Immature natural killer cell (primary cell): ENCODE results near the gene CFHR4. TPM values are rescaled to one million over a fixed set of nuclear protein-coding genes. Genes with fewer than 3 reads are reported as not detected.
"Not testable (repeated sequence)": the region's sequence is repeated elsewhere in the genome, so short reads cannot be mapped to it uniquely, and the experiment has no call there.

Experiments used
- DNase-seq, 3 donors: peaks; one replicate each; pipeline ENCODE4 v3.0.0; 2022; ENCODE audit warnings: mixed read lengths in 1 of 3
- H3K27ac Mint-ChIP-seq, 6 donors: one replicate each; pipeline ENCODE4 v1.8.0; 2020; ENCODE audit warnings: mixed read lengths in 6 of 6, mild to moderate bottlenecking in 5 of 6, inconsistent platforms in 4 of 6, moderate library complexity in 3 of 6
- H3K27me3 Mint-ChIP-seq, 3 donors: one replicate each; pipeline ENCODE4 v1.8.0; 2020 to 2021; ENCODE audit warnings: low read depth in 3 of 3, mild to moderate bottlenecking in 3 of 3, mixed read lengths in 3 of 3, moderate library complexity in 3 of 3, inconsistent platforms in 1 of 3
- H3K36me3 Mint-ChIP-seq, 3 donors: one replicate each; pipeline ENCODE4 v1.8.0; 2020; ENCODE audit warnings: mixed read lengths in 3 of 3, inconsistent platforms in 2 of 3, mild to moderate bottlenecking in 2 of 3
- H3K4me1 Mint-ChIP-seq, 2 donors: one replicate each; pipeline ENCODE4 v1.8.0; 2020; ENCODE audit warnings: inconsistent platforms in 2 of 2, mild to moderate bottlenecking in 2 of 2, mixed read lengths in 2 of 2, moderate library complexity in 1 of 2
- H3K4me3 Mint-ChIP-seq, 5 donors: one replicate each; pipeline ENCODE4 v1.8.0; 2020; ENCODE audit warnings: mild to moderate bottlenecking in 5 of 5, mixed read lengths in 5 of 5, inconsistent platforms in 3 of 5, moderate library complexity in 3 of 5
- H3K9me3 Mint-ChIP-seq, 6 donors: one replicate each; pipeline ENCODE4 v1.8.0; 2020; ENCODE audit warnings: mild to moderate bottlenecking in 6 of 6, mixed read lengths in 6 of 6, inconsistent platforms in 4 of 6, moderate library complexity in 3 of 6
- polyA plus RNA-seq, 3 donors: library from polyadenylated mRNA; unstranded; fragments of 300-500 nt; fragmentation: Illumina TruSeq; gene quantifications; one replicate each; pipeline ENCODE4 v1.2.3, GENCODE V29; 2021

CFHR4 gene
- polyA plus RNA-seq: not detected

GRCh38 chr1:196887515-196888239, at the start of gene CFHR4:
Gene CFHR4 (plus strand): TSS chr1:196888052. CDS start chr1:196888151, 99 bp downstream.
- no peak for DNase-seq
- Mint-ChIP-seq H3K27me3 (no peaks in the 10 kb centered on the region), H3K27ac (no peak within 1 kb of the TSS), H3K4me1 (no peaks in the 10 kb centered on the region), H3K4me3 (no peak within 1 kb of the TSS), H3K36me3 (no peaks in the 10 kb centered on the region), H3K9me3 (peaks cover 3 to 25% (median 6%) of the 10 kb centered on the region in 6 donors)

GRCh38 chr1:196849613-196850492, 38.0 kb upstream of the CFHR4 start:
- H3K4me1 Mint-ChIP-seq, H3K27me3 Mint-ChIP-seq, H3K4me3 Mint-ChIP-seq, H3K9me3 Mint-ChIP-seq, H3K27ac Mint-ChIP-seq, DNase-seq, H3K36me3 Mint-ChIP-seq: not testable (repeated sequence)

- Mint-ChIP-seq H3K27ac (no peak overlapping the region), H3K4me3 (no peak overlapping the region), H3K9me3 (peaks cover 0 to 11% (median 3%) of the 10 kb centered on the region in 6 donors), H3K36me3 (no peaks in the 10 kb centered on the region), H3K4me1 (no peaks in the 10 kb centered on the region), H3K27me3 (no peaks in the 10 kb centered on the region)
- no peak for DNase-seq
Observed at GRCh38 chr1:196856053-196856452, 31.8 kb upstream of the CFHR4 start.

- no peak overlapping the region for H3K4me3 Mint-ChIP-seq
- H3K36me3 Mint-ChIP-seq: no peaks in the 10 kb centered on the region
- no peaks in the 10 kb centered on the region for H3K27me3 Mint-ChIP-seq
- H3K27ac Mint-ChIP-seq: no peak overlapping the region
- peaks cover 0 to 11% (median 4%) of the 10 kb centered on the region in 6 donors for H3K9me3 Mint-ChIP-seq
- no peak for DNase-seq
- no peaks in the 10 kb centered on the region for H3K4me1 Mint-ChIP-seq
Observed at GRCh38 chr1:196857188-196857587, 30.7 kb upstream of the CFHR4 start.

GRCh38 chr1:196858811-196859210, 29.0 kb upstream of the CFHR4 start:
- Mint-ChIP-seq H3K27me3 (no peaks in the 10 kb centered on the region), H3K4me3 (no peak overlapping the region), H3K4me1 (no peaks in the 10 kb centered on the region), H3K27ac (no peak overlapping the region), H3K9me3 (peaks cover 0 to 16% (median 7%) of the 10 kb centered on the region in 6 donors), H3K36me3 (no peaks in the 10 kb centered on the region)
- no peak for DNase-seq

- Mint-ChIP-seq H3K36me3 (no peaks in the 10 kb centered on the region), H3K4me1 (no peaks in the 10 kb centered on the region), H3K9me3 (peaks cover 0 to 15% (median 13%) of the 10 kb centered on the region in 6 donors), H3K27ac (no peak overlapping the region), H3K27me3 (no peaks in the 10 kb centered on the region), H3K4me3 (no peak overlapping the region)
- no peak for DNase-seq
Observed at GRCh38 chr1:196860323-196860884, 27.4 kb upstream of the CFHR4 start.

GRCh38 chr1:196861429-196861828, 26.4 kb upstream of the CFHR4 start:
- no peaks in the 10 kb centered on the region for H3K4me1 Mint-ChIP-seq
- no peaks in the 10 kb centered on the region for H3K36me3 Mint-ChIP-seq
- no peaks in the 10 kb centered on the region for H3K27me3 Mint-ChIP-seq
- no peak overlapping the region for H3K4me3 Mint-ChIP-seq
- peaks cover 0 to 15% (median 13%) of the 10 kb centered on the region in 6 donors for H3K9me3 Mint-ChIP-seq
- no peak overlapping the region for H3K27ac Mint-ChIP-seq
- DNase-seq: no peak

GRCh38 chr1:196866974-196867373, 20.9 kb upstream of the CFHR4 start:
- no peaks in the 10 kb centered on the region for H3K27me3 Mint-ChIP-seq
- no peak overlapping the region for H3K27ac Mint-ChIP-seq
- no peak overlapping the region for H3K4me3 Mint-ChIP-seq
- peaks cover 4 to 20% (median 10%) of the 10 kb centered on the region in 6 donors for H3K9me3 Mint-ChIP-seq
- DNase-seq: no peak
- no peaks in the 10 kb centered on the region for H3K36me3 Mint-ChIP-seq
- no peaks in the 10 kb centered on the region for H3K4me1 Mint-ChIP-seq

- DNase-seq: no peak
- peaks cover 0 to 8% (median 3%) of the 10 kb centered on the region in 6 donors for H3K9me3 Mint-ChIP-seq
- no peaks in the 10 kb centered on the region for H3K4me1 Mint-ChIP-seq
- no peaks in the 10 kb centered on the region for H3K36me3 Mint-ChIP-seq
- no peak overlapping the region for H3K27ac Mint-ChIP-seq
- H3K27me3 Mint-ChIP-seq: peaks cover 0 to 3% (median 0%) of the 10 kb centered on the region in 3 donors
- no peak overlapping the region for H3K4me3 Mint-ChIP-seq
Observed at GRCh38 chr1:196873385-196873784, 14.5 kb upstream of the CFHR4 start.

GRCh38 chr1:196875935-196876334, 11.9 kb upstream of the CFHR4 start:
- H3K27ac Mint-ChIP-seq: no peak overlapping the region

GRCh38 chr1:196877964-196878363, 9.9 kb upstream of the CFHR4 start:
- Mint-ChIP-seq H3K4me3 (no peak overlapping the region), H3K27me3 (peaks cover 0 to 3% (median 0%) of the 10 kb centered on the region in 3 donors), H3K4me1 (no peaks in the 10 kb centered on the region), H3K27ac (no peak overlapping the region), H3K36me3 (no peaks in the 10 kb centered on the region), H3K9me3 (peaks cover 1 to 18% (median 8%) of the 10 kb centered on the region in 6 donors)
- no peak for DNase-seq

More at GRCh38 chr1:196875935-196876334, 11.9 kb upstream of the CFHR4 start:
- Mint-ChIP-seq H3K9me3 (peaks cover 0 to 9% (median 2%) of the 10 kb centered on the region in 6 donors), H3K4me1 (no peaks in the 10 kb centered on the region), H3K36me3 (no peaks in the 10 kb centered on the region), H3K27me3 (peaks cover 0 to 3% (median 0%) of the 10 kb centered on the region in 3 donors), H3K4me3 (no peak overlapping the region)
- no peak for DNase-seq

GRCh38 chr1:196886560-196886959, 1.3 kb upstream of the CFHR4 start:
- not testable (repeated sequence) for DNase-seq

GRCh38 chr1:196890668-196891067, 2.8 kb downstream of the CFHR4 start:
- DNase-seq: no peak
- no peaks in the 10 kb centered on the region for H3K4me1 Mint-ChIP-seq
- peaks cover 0 to 2% (median 0%) of the 10 kb centered on the region in 3 donors for H3K27me3 Mint-ChIP-seq
- no peaks in the 10 kb centered on the region for H3K36me3 Mint-ChIP-seq
- H3K9me3 Mint-ChIP-seq: peaks cover 0 to 23% (median 4%) of the 10 kb centered on the region in 6 donors
- no peak overlapping the region for H3K4me3 Mint-ChIP-seq
- no peak overlapping the region for H3K27ac Mint-ChIP-seq

More at GRCh38 chr1:196886560-196886959, 1.3 kb upstream of the CFHR4 start:
- not testable (repeated sequence) for H3K27ac Mint-ChIP-seq, H3K4me3 Mint-ChIP-seq, H3K4me1 Mint-ChIP-seq, H3K27me3 Mint-ChIP-seq, H3K36me3 Mint-ChIP-seq
- peaks cover 3 to 27% (median 6%) of the 10 kb centered on the region in 6 donors for H3K9me3 Mint-ChIP-seq

- no peak for DNase-seq
- H3K27ac Mint-ChIP-seq: no peak overlapping the region
- H3K4me3 Mint-ChIP-seq: no peak overlapping the region
- H3K9me3 Mint-ChIP-seq: peaks cover 0 to 23% (median 5%) of the 10 kb centered on the region in 6 donors
- H3K4me1 Mint-ChIP-seq: no peaks in the 10 kb centered on the region
- no peaks in the 10 kb centered on the region for H3K36me3 Mint-ChIP-seq
- peaks cover 0 to 2% (median 2%) of the 10 kb centered on the region in 3 donors for H3K27me3 Mint-ChIP-seq
Observed at GRCh38 chr1:196891251-196891650, 3.4 kb downstream of the CFHR4 start.
